ENCODE data around the gene TTC28.

- TF ChIP-seq, protein P1, sequence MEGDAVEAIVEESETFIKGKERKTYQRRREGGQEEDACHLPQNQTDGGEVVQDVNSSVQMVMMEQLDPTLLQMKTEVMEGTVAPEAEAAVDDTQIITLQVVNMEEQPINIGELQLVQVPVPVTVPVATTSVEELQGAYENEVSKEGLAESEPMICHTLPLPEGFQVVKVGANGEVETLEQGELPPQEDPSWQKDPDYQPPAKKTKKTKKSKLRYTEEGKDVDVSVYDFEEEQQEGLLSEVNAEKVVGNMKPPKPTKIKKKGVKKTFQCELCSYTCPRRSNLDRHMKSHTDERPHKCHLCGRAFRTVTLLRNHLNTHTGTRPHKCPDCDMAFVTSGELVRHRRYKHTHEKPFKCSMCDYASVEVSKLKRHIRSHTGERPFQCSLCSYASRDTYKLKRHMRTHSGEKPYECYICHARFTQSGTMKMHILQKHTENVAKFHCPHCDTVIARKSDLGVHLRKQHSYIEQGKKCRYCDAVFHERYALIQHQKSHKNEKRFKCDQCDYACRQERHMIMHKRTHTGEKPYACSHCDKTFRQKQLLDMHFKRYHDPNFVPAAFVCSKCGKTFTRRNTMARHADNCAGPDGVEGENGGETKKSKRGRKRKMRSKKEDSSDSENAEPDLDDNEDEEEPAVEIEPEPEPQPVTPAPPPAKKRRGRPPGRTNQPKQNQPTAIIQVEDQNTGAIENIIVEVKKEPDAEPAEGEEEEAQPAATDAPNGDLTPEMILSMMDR (IDR thresholded peaks at IDR 0.05) = no peak
- TF ChIP-seq POLR2A (IDR thresholded peaks at IDR 0.05) = no peak
These were observed 346.6 kb downstream of the TTC28 start for GRCh38 chr22:28333088-28333487.

Measured in thyroid gland (tissue), 4 donors.